ENCODE measurements around the gene PLPP1. TPM values are rescaled to one million over a fixed set of nuclear protein-coding genes. Genes with fewer than 3 reads are reported as not detected.

The PLPP1 gene
- total RNA-seq, 2 donors from 2014 or later: 4.9 to 5.7 TPM

GRCh38 chr5:55392669-55393068 is 142.1 kb downstream of the PLPP1 start:
- Mint-ChIP-seq H3K4me3 (no peak overlapping the region), H3K36me3 (ENCODE audit: low read depth) (peaks cover 9% of the 10 kb centered on the region), H3K4me1 (peaks cover 8% of the 10 kb centered on the region), H3K27me3 (no peaks in the 10 kb centered on the region), H3K27ac (no peak overlapping the region)
- peaks cover 4% of the 10 kb centered on the region for H3K9me3 ChIP-seq (ENCODE audit: control insufficient read depth, low read length, poor library complexity, severe bottlenecking)
- DNase-seq (no peak), ATAC-seq (no peak)

- H3K9me3 ChIP-seq (ENCODE audit: control insufficient read depth, low read length, poor library complexity, severe bottlenecking): peaks cover 4% of the 10 kb centered on the region
- H3K4me3 Mint-ChIP-seq: no peak overlapping the region
- no peak overlapping the region for H3K27ac Mint-ChIP-seq
- peaks cover 9% of the 10 kb centered on the region for H3K36me3 Mint-ChIP-seq (ENCODE audit: low read depth)
- DNase-seq (no peak), ATAC-seq (no peak)
- H3K27me3 Mint-ChIP-seq: no peaks in the 10 kb centered on the region
- peaks cover 8% of the 10 kb centered on the region for H3K4me1 Mint-ChIP-seq
Measured at GRCh38 chr5:55391707-55392106, 143.1 kb downstream of the PLPP1 start.

- DNase-seq (no peak), ATAC-seq (no peak)
- Mint-ChIP-seq H3K36me3 (ENCODE audit: low read depth) (peaks cover 11% of the 10 kb centered on the region), H3K27ac (no peak overlapping the region), H3K4me3 (no peak overlapping the region), H3K4me1 (peaks cover 2% of the 10 kb centered on the region), H3K27me3 (no peaks in the 10 kb centered on the region)
- peaks cover 4% of the 10 kb centered on the region for H3K9me3 ChIP-seq (ENCODE audit: control insufficient read depth, low read length, poor library complexity, severe bottlenecking)
Measured at GRCh38 chr5:55387865-55388264, 146.9 kb downstream of the PLPP1 start.

GRCh38 chr5:55386356-55386755 is 148.4 kb downstream of the PLPP1 start:
- DNase-seq (no peak), ATAC-seq (no peak)
- Mint-ChIP-seq H3K36me3 (ENCODE audit: low read depth) (peaks cover 12% of the 10 kb centered on the region), H3K4me3 (no peak overlapping the region), H3K27ac (no peak overlapping the region), H3K4me1 (peaks cover 2% of the 10 kb centered on the region), H3K27me3 (no peaks in the 10 kb centered on the region)
- no peaks in the 10 kb centered on the region for H3K9me3 ChIP-seq (ENCODE audit: control insufficient read depth, low read length, poor library complexity, severe bottlenecking)

- no peak for ATAC-seq
- Mint-ChIP-seq H3K27me3 (no peaks in the 10 kb centered on the region), H3K36me3 (ENCODE audit: low read depth) (peaks cover 16% of the 10 kb centered on the region), H3K4me1 (peaks cover 2% of the 10 kb centered on the region), H3K27ac (peak overlapping the region; percentile 10), H3K4me3 (no peak overlapping the region)
- no peak for DNase-seq
- no peaks in the 10 kb centered on the region for H3K9me3 ChIP-seq (ENCODE audit: control insufficient read depth, low read length, poor library complexity, severe bottlenecking)
Measured at GRCh38 chr5:55385846-55386245, 148.9 kb downstream of the PLPP1 start.

GRCh38 chr5:55385227-55385626 is 149.5 kb downstream of the PLPP1 start:
- H3K9me3 ChIP-seq (ENCODE audit: control insufficient read depth, low read length, poor library complexity, severe bottlenecking): no peaks in the 10 kb centered on the region
- H3K4me1 Mint-ChIP-seq: peaks cover 2% of the 10 kb centered on the region
- DNase-seq (no peak), ATAC-seq (no peak)
- H3K36me3 Mint-ChIP-seq (ENCODE audit: low read depth): peaks cover 17% of the 10 kb centered on the region
- peak overlapping the region; percentile 10 for H3K27ac Mint-ChIP-seq
- no peaks in the 10 kb centered on the region for H3K27me3 Mint-ChIP-seq
- H3K4me3 Mint-ChIP-seq: no peak overlapping the region

- Mint-ChIP-seq H3K4me1 (peaks cover 2% of the 10 kb centered on the region), H3K27me3 (no peaks in the 10 kb centered on the region), H3K27ac (no peak overlapping the region), H3K4me3 (no peak overlapping the region), H3K36me3 (ENCODE audit: low read depth) (peaks cover 18% of the 10 kb centered on the region)
- no peaks in the 10 kb centered on the region for H3K9me3 ChIP-seq (ENCODE audit: control insufficient read depth, low read length, poor library complexity, severe bottlenecking)
- no peak for ATAC-seq
- DNase-seq: no peak
Measured at GRCh38 chr5:55384072-55384471, 150.7 kb downstream of the PLPP1 start.

GRCh38 chr5:55383254-55383653 is 151.5 kb downstream of the PLPP1 start:
- DNase-seq: no peak
- Mint-ChIP-seq H3K36me3 (ENCODE audit: low read depth) (peaks cover 18% of the 10 kb centered on the region), H3K27ac (no peak overlapping the region), H3K27me3 (no peaks in the 10 kb centered on the region), H3K4me1 (peaks cover 2% of the 10 kb centered on the region), H3K4me3 (no peak overlapping the region)
- no peaks in the 10 kb centered on the region for H3K9me3 ChIP-seq (ENCODE audit: control insufficient read depth, low read length, poor library complexity, severe bottlenecking)
- ATAC-seq: no peak

- Mint-ChIP-seq H3K4me3 (no peak overlapping the region), H3K4me1 (no peaks in the 10 kb centered on the region), H3K27me3 (no peaks in the 10 kb centered on the region), H3K27ac (no peak overlapping the region), H3K36me3 (ENCODE audit: low read depth) (peaks cover 18% of the 10 kb centered on the region)
- DNase-seq (no peak), ATAC-seq (no peak)
- H3K9me3 ChIP-seq (ENCODE audit: control insufficient read depth, low read length, poor library complexity, severe bottlenecking): peaks cover 2% of the 10 kb centered on the region
Measured at GRCh38 chr5:55377810-55378209, 157.0 kb downstream of the PLPP1 start.

Other genes with a start within 250 kb of the PLPP1 start
- 10 to 100 TPM; 12.7 to 19.0 TPM for gene DHX29, start 227.3 kb downstream of the PLPP1 start, total RNA-seq
- gene MTREX, start 227.0 kb downstream of the PLPP1 start, total RNA-seq: 10 to 100 TPM; 61.0 to 73.7 TPM
- 10 to 100 TPM; 15.7 to 19.0 TPM for gene SLC38A9, start 177.4 kb upstream of the PLPP1 start, total RNA-seq
- gene DDX4, start 203.1 kb upstream of the PLPP1 start, total RNA-seq: not detected